Brain microvascular endothelial cell (primary cell): Measurements from ENCODE around the gene THSD4.

ENCODE experiments used
- DNase-seq: peaks from one replicate; pipeline ENCODE4 v3.0.0-alpha.2; 2020
- H3K27ac ChIP-seq: fragments of 250-450 bp; sonication (Bioruptor Pico); 2 replicates; pipeline ENCODE4 v1.5.1; 2020; ENCODE audit warnings: mild to moderate bottlenecking, moderate library complexity
- H3K27me3 ChIP-seq: fragments of 250-450 bp; sonication (Bioruptor Pico); replicated peaks from 2 replicates; pipeline ENCODE4 v1.5.1; 2020; ENCODE audit warnings: mild to moderate bottlenecking
- H3K36me3 ChIP-seq: fragments of 250-450 bp; sonication (Bioruptor Pico); replicated peaks from 2 replicates; pipeline ENCODE4 v1.5.1; 2020; ENCODE audit warnings: mild to moderate bottlenecking
- H3K4me3 ChIP-seq: 2 replicates; pipeline ENCODE4 v1.5.1; 2011; ENCODE audit warnings: low read depth, mild to moderate bottlenecking, control low read depth, low read length, moderate library complexity
- in situ Hi-C: cut with HindIII; loops from 2 replicates; pipeline ENCODE4 v1.10.0; 2017; ENCODE audit warnings: low sequenced_read_pairs, low pct_ligation_motif_present
- TF ChIP-seq, protein P1 (sequence below): IDR thresholded peaks from 2 replicates; pipeline ENCODE4 v1.5.1; 2011; ENCODE audit warnings: low read depth, mild to moderate bottlenecking, moderate library complexity, low read length, control low read depth, inconsistent platforms; ENCODE audit errors: missing control alignments

The THSD4 gene

GRCh38 chr15:71218272-71218805 is 103.1 kb downstream of the THSD4 start:
- in situ Hi-C loops: no loop called here

GRCh38 chr15:71219101-71219500 is 103.8 kb downstream of the THSD4 start:
- H3K36me3 ChIP-seq: peaks cover 27% of the 10 kb centered on the region

More at GRCh38 chr15:71218272-71218805, 103.1 kb downstream of the THSD4 start:
- TF ChIP-seq, protein P1, sequence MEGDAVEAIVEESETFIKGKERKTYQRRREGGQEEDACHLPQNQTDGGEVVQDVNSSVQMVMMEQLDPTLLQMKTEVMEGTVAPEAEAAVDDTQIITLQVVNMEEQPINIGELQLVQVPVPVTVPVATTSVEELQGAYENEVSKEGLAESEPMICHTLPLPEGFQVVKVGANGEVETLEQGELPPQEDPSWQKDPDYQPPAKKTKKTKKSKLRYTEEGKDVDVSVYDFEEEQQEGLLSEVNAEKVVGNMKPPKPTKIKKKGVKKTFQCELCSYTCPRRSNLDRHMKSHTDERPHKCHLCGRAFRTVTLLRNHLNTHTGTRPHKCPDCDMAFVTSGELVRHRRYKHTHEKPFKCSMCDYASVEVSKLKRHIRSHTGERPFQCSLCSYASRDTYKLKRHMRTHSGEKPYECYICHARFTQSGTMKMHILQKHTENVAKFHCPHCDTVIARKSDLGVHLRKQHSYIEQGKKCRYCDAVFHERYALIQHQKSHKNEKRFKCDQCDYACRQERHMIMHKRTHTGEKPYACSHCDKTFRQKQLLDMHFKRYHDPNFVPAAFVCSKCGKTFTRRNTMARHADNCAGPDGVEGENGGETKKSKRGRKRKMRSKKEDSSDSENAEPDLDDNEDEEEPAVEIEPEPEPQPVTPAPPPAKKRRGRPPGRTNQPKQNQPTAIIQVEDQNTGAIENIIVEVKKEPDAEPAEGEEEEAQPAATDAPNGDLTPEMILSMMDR: no peak
- H3K27me3 ChIP-seq: no peaks in the 10 kb centered on the region
- H3K27ac ChIP-seq: no peak overlapping the region
- H3K4me3 ChIP-seq: no peak overlapping the region
- DNase-seq: no peak
- peaks cover 27% of the 10 kb centered on the region for H3K36me3 ChIP-seq

GRCh38 chr15:71219645-71220044 is 104.4 kb downstream of the THSD4 start:
- in situ Hi-C loops: no loop called here
- Histone ChIP-seq H3K4me3 (no peak overlapping the region), H3K27me3 (no peaks in the 10 kb centered on the region), H3K27ac (no peak overlapping the region), H3K36me3 (peaks cover 26% of the 10 kb centered on the region)
- DNase-seq: no peak
- TF ChIP-seq, protein P1: no peak

More at GRCh38 chr15:71219101-71219500, 103.8 kb downstream of the THSD4 start:
- Histone ChIP-seq H3K27ac (no peak overlapping the region), H3K4me3 (no peak overlapping the region), H3K27me3 (no peaks in the 10 kb centered on the region)
- no peak for DNase-seq
- TF ChIP-seq, protein P1: no peak
- in situ Hi-C loops: no loop called here

GRCh38 chr15:71220828-71221227 is 105.6 kb downstream of the THSD4 start:
- H3K4me3 ChIP-seq: no peak overlapping the region
- no peak overlapping the region for H3K27ac ChIP-seq
- no peaks in the 10 kb centered on the region for H3K27me3 ChIP-seq
- TF ChIP-seq, protein P1: no peak
- no peak for DNase-seq
- in situ Hi-C loops: no loop called here
- H3K36me3 ChIP-seq: peaks cover 24% of the 10 kb centered on the region

DNA sequence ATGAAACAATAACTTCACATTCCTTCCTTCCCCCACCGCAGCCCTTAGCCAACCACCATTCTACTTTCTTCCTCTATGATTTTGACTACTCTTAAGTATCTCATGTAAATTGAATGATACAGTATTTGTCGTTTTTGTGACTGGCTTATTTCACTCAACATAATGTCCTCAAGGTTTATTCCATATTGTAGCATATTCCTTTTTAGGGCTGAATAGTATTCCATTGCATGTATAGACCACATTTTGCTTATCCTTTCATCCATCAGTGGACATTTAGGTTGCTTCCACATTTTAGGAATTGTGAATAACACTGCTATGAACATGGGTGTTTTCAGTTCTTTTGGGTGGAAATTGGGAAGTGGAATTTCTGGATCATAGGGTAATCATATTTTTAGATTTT is 106.1 kb downstream of the THSD4 start:
- Histone ChIP-seq H3K27ac (no peak overlapping the region), H3K27me3 (no peaks in the 10 kb centered on the region), H3K4me3 (no peak overlapping the region), H3K36me3 (peaks cover 19% of the 10 kb centered on the region)
- TF ChIP-seq, protein P1: no peak
- in situ Hi-C loops: no loop called here
- no peak for DNase-seq

GRCh38 chr15:71223516-71223915 is 108.2 kb downstream of the THSD4 start:
- no peak overlapping the region for H3K27ac ChIP-seq

More at GRCh38 chr15:71223516-71223915, 108.2 kb downstream of the THSD4 start:
- DNase-seq: no peak
- H3K36me3 ChIP-seq: peaks cover 13% of the 10 kb centered on the region
- no peak overlapping the region for H3K4me3 ChIP-seq
- TF ChIP-seq, protein P1: no peak
- no peaks in the 10 kb centered on the region for H3K27me3 ChIP-seq
- in situ Hi-C loops: no loop called here
